Endometrial microvascular endothelial cells (primary cell): ENCODE results near the gene VWF. TPM values are rescaled to one million over a fixed set of nuclear protein-coding genes. Genes with fewer than 3 reads are reported as not detected.
"Not testable (repeated sequence)": the region's sequence is repeated elsewhere in the genome, so short reads cannot be mapped to it uniquely, and the experiment has no call there.

ENCODE experiments used
- in situ Hi-C: cut with HindIII; loops from 2 replicates; pipeline ENCODE4 v1.10.0; 2017; ENCODE audit warnings: low sequenced_read_pairs, low pct_unique_long_range_greater_than_20kb; ENCODE audit errors: inconsistent ontology term
- total RNA-seq: library from RNA; depleted of rRNA; stranded (reverse); fragments of >200 nt; gene quantifications from one replicate; pipeline ENCODE4 v1.2.3, GENCODE V29; 2015; ENCODE audit errors: inconsistent ontology term

The VWF gene
- total RNA-seq, 1 donor from 2014 or later, result 506 TPM

- in situ Hi-C loops, result no loop called here
Observed at GRCh38 chr12:6148061-6148460, 23.6 kb upstream of the VWF start.

GRCh38 chr12:6146951-6147350, 22.5 kb upstream of the VWF start:
- in situ Hi-C loops, result no loop called here

GRCh38 chr12:6146509-6146908, 22.0 kb upstream of the VWF start:
- in situ Hi-C loops, result no loop called here

GRCh38 chr12:6145564-6145963, 21.1 kb upstream of the VWF start:
- in situ Hi-C loops, result no loop called here

- in situ Hi-C loops, result no loop called here
Observed at GRCh38 chr12:6143303-6143675, 18.8 kb upstream of the VWF start.

GRCh38 chr12:6142368-6143302, 18.2 kb upstream of the VWF start:
- in situ Hi-C loops, result not testable (repeated sequence)

GRCh38 chr12:6141731-6142367, 17.4 kb upstream of the VWF start:
- in situ Hi-C loops, result not testable (repeated sequence)

GRCh38 chr12:6140651-6141447, 16.4 kb upstream of the VWF start:
- in situ Hi-C loops, result no loop called here

GRCh38 chr12:6135071-6135470, 10.6 kb upstream of the VWF start:
- in situ Hi-C loops, result no loop called here

GRCh38 chr12:6133642-6134041, 9.2 kb upstream of the VWF start:
- in situ Hi-C loops, result no loop called here

GRCh38 chr12:6132496-6132895, 8.0 kb upstream of the VWF start:
- in situ Hi-C loops, result no loop called here

GRCh38 chr12:6125310-6125608, 789 bp upstream of the VWF start:
- in situ Hi-C loops, result no loop called here

GRCh38 chr12:6123258-6123657, 1.2 kb downstream of the VWF start:
- in situ Hi-C loops, result no loop called here

- in situ Hi-C loops, result no loop called here
Observed at GRCh38 chr12:6122201-6122600, 2.3 kb downstream of the VWF start.

- in situ Hi-C loops, result no loop called here
Observed at GRCh38 chr12:6120796-6121473, 3.5 kb downstream of the VWF start.

GRCh38 chr12:6118891-6119568, 5.4 kb downstream of the VWF start:
- in situ Hi-C loops, result no loop called here

GRCh38 chr12:6116471-6117021, 7.9 kb downstream of the VWF start:
- in situ Hi-C loops, result no loop called here

GRCh38 chr12:6115389-6115788, 9.1 kb downstream of the VWF start:
- in situ Hi-C loops, result no loop called here
